Parathyroid adenoma (tissue), 2 donors: ENCODE data around the gene U2AF1L4.
A peak's percentile ranks its signal among the peaks of the same experiment; 100 is the strongest.

Source experiments
- H2AFZ ChIP-seq: fragments of 300-600 bp; sonication (generic); one replicate; pipeline ENCODE4 v1.7.0; 2017; ENCODE audit warnings: antibody characterized with exemption, mild to moderate bottlenecking
- H3K27ac ChIP-seq: fragments of 300-600 bp; sonication (generic); one replicate; pipeline ENCODE4 v1.7.0; 2017
- H3K27me3 ChIP-seq: fragments of 300-600 bp; sonication (generic); one replicate; pipeline ENCODE4 v1.7.0; 2017; ENCODE audit warnings: low read length; ENCODE audit not compliant: control insufficient read depth, insufficient read depth
- H3K36me3 ChIP-seq: fragments of 300-600 bp; sonication (generic); one replicate; pipeline ENCODE4 v1.7.0; 2017; ENCODE audit warnings: low read length; ENCODE audit not compliant: control insufficient read depth, insufficient read depth
- H3K4me1 ChIP-seq: fragments of 300-600 bp; sonication (generic); one replicate; pipeline ENCODE4 v1.7.0; 2017; ENCODE audit warnings: control low read depth
- H3K4me2 ChIP-seq: fragments of 300-600 bp; sonication (generic); one replicate; pipeline ENCODE4 v1.7.0; 2017; ENCODE audit warnings: low read length
- H3K4me3 ChIP-seq: fragments of 300-600 bp; sonication (generic); one replicate; pipeline ENCODE4 v1.7.0; 2017; ENCODE audit warnings: low read depth, low read length
- H3K79me2 ChIP-seq: fragments of 300-600 bp; sonication (generic); one replicate; pipeline ENCODE4 v1.7.0; 2017; ENCODE audit warnings: control low read depth
- H3K9ac ChIP-seq: fragments of 300-600 bp; sonication (generic); one replicate; pipeline ENCODE4 v1.7.0; 2017; ENCODE audit warnings: mild to moderate bottlenecking
- H3K9me3 ChIP-seq: fragments of 300-600 bp; sonication (generic); one replicate; pipeline ENCODE4 v1.7.0; 2017; ENCODE audit warnings: low read length; ENCODE audit not compliant: control insufficient read depth
- TF ChIP-seq, protein P1 (sequence below): fragments of 300-600 bp; sonication (generic); IDR thresholded peaks from one replicate; pipeline ENCODE4 v1.7.0; 2017; ENCODE audit warnings: antibody characterized with exemption, mild to moderate bottlenecking
- donor health status: primary hyperparathyroidism.

U2AF1L4 gene

DNA sequence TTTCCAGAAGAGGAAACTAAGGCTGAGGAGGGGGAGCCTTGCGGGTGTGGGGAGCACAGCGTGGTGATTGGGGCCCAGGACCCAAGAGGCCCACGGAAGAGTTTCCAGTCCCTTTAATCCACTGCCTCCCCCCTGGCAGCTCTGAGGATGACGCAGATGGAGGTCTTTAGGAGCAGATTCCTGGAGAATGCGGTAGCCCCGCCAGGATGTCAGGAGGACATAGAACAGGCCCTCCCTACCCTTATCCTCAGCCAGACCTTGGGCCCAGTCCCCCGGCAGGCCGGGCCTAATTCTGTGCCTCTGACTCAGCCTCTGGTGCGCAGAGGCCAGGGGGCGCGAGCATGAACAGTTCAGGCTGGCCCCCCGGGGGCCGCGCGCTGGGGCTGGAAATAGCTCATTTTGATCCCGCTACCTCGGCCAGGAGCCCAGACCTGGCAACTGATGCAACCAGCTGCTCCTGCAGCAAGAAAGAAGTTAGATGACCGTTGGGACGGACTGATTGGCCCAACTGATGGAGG is 12.1 kb upstream of the U2AF1L4 start:
- Histone ChIP-seq H3K4me2 (peak overlapping the region; percentile 70), H3K4me1 (peaks cover 10% of the 10 kb centered on the region), H3K27me3 (no peaks in the 10 kb centered on the region), H3K9ac (no peak overlapping the region), H2AFZ (peak overlapping the region; percentile 98), H3K9me3 (no peaks in the 10 kb centered on the region), H3K36me3 (no peaks in the 10 kb centered on the region), H3K4me3 (peak overlapping the region; percentile 98), H3K79me2 (peaks cover 12% of the 10 kb centered on the region), H3K27ac (peak overlapping the region; percentile 11)
- TF ChIP-seq, protein P1, sequence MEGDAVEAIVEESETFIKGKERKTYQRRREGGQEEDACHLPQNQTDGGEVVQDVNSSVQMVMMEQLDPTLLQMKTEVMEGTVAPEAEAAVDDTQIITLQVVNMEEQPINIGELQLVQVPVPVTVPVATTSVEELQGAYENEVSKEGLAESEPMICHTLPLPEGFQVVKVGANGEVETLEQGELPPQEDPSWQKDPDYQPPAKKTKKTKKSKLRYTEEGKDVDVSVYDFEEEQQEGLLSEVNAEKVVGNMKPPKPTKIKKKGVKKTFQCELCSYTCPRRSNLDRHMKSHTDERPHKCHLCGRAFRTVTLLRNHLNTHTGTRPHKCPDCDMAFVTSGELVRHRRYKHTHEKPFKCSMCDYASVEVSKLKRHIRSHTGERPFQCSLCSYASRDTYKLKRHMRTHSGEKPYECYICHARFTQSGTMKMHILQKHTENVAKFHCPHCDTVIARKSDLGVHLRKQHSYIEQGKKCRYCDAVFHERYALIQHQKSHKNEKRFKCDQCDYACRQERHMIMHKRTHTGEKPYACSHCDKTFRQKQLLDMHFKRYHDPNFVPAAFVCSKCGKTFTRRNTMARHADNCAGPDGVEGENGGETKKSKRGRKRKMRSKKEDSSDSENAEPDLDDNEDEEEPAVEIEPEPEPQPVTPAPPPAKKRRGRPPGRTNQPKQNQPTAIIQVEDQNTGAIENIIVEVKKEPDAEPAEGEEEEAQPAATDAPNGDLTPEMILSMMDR, result no peak

DNA sequence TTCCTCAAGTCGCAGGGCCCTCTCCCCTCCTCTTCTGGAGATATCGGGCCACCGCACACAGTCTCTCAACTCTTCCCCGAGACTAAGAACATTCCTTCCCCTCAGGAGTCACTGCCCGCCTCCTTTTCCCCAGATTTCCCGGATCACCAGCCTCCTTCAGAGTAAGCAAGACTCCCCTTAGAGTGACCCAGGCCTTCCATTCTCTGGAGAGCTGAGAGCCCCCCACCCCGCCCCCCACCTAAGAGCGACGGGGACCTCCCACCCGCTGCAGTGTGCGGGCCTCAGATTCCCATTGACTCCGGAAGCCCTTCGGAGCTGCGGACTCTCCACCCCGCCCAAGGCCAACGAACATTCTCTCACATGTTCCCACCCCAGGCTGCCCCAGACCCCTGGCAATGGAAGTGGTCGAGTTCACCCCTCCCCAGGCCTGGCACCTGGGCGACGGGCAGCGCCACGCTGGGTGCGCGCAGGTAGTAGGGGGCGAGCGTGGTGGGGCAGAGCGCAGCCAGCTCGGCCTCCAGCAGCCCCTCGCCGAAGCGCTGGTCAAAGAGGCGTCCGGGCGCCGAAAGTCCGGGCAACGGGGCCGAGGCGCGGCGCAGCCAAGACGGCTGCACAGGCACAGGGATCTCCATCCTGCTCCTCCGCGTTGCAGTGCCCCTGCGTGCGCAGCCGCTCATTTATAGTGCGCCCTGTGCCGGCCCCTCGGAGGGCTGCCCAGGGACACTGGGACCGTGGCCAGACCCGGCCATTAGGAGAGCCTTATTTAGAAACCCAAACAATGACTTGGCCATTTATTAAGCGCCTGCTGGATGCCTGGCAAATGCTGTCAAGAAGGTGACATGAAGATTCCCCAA is 11.4 kb upstream of the U2AF1L4 start, which contains the start of gene HSPB6:
Gene HSPB6, minus strand, starts transcription at position 653 of the 854 bp plus-strand sequence. Its CDS starts 21 bp downstream, at position 632.
- H3K4me1 ChIP-seq, result peaks cover 10% of the 10 kb centered on the region
- peak within 1 kb of the TSS; percentile 96 for H3K27ac ChIP-seq
- peak within 1 kb of the TSS; percentile 98 for H3K4me3 ChIP-seq
- H3K79me2 ChIP-seq, result peaks cover 12% of the 10 kb centered on the region
- H3K4me2 ChIP-seq, result peak within 1 kb of the TSS; percentile 70
- H3K9ac ChIP-seq, result no peak within 1 kb of the TSS
- TF ChIP-seq, protein P1, result no peak
- H3K27me3 ChIP-seq, result no peaks in the 10 kb centered on the region
- H3K9me3 ChIP-seq, result no peaks in the 10 kb centered on the region
- H2AFZ ChIP-seq, result peak within 1 kb of the TSS; percentile 98
- no peaks in the 10 kb centered on the region for H3K36me3 ChIP-seq

DNA sequence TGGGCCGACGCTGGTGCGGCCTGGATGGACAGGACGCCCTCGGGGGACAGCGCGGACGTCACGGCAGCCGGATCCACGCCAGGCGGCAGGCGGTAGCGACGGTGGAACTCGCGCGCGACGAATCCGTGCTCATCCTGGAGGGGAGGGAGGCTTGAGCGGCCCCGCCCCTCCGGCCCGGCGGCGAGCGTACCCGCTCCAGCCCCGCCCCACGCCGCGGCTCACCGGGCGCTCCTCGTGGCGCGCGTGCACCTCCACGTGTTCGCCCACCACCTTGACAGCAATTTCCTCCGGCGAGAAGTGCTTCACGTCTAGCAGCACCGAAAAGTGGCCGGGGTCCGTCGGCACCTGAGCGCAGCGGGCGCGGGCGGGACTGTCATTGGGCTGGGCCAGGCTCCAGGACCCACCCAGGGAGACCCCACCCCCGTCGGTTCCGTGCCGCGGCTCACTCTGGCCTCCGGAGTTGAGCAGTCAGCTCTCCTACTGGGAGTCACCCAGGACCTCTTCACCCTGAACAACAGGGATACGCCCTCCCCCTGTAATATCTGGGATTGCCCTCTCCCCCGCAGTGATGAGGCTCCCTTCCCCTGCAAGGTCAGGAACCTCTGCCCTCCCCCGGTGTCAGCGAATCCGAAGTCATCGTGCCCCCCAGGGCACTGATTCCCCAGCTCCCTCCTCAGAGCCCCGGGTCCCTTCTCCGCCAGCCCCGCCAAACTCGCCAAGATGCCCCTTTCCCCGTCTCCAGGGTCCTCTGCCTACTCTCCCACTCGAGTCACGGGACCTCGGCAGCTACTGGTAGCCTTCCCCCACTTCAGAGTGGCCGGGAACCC is 10.5 kb upstream of the U2AF1L4 start:
- H3K27me3 ChIP-seq, result no peaks in the 10 kb centered on the region
- no peaks in the 10 kb centered on the region for H3K9me3 ChIP-seq
- H2AFZ ChIP-seq, result no peak overlapping the region
- H3K79me2 ChIP-seq, result peaks cover 10% of the 10 kb centered on the region
- H3K36me3 ChIP-seq, result no peaks in the 10 kb centered on the region
- TF ChIP-seq, protein P1, result no peak
- no peak overlapping the region for H3K4me2 ChIP-seq
- peaks cover 10% of the 10 kb centered on the region for H3K4me1 ChIP-seq
- H3K9ac ChIP-seq, result no peak overlapping the region
- H3K4me3 ChIP-seq, result no peak overlapping the region
- H3K27ac ChIP-seq, result peak overlapping the region; percentile 11

DNA sequence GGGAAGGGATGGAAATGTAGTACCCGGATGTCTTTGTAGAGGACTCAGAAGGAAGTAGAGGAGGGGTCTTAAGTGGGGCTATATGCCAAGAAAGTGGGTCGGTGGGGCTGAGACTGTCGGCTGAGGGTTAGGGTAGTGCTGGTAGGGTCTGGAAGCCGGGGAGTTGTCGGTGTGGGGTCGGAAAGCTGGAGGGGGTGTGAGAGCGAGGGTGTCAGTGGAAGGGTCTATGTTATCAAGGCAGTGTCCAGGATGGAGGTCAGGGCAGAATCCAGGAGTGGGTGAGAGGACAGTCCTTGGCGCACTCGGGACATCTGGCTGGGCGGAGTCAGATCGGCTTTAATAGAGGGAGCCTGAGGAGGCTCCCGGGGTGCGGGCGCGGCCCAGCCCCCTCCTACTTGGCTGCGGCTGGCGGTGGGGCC is 9.9 kb upstream of the U2AF1L4 start:
- H3K27me3 ChIP-seq, result no peaks in the 10 kb centered on the region
- no peak overlapping the region for H3K9ac ChIP-seq
- no peak overlapping the region for H3K27ac ChIP-seq
- no peaks in the 10 kb centered on the region for H3K36me3 ChIP-seq
- H3K4me2 ChIP-seq, result no peak overlapping the region
- H2AFZ ChIP-seq, result no peak overlapping the region
- H3K4me3 ChIP-seq, result no peak overlapping the region
- peaks cover 10% of the 10 kb centered on the region for H3K4me1 ChIP-seq
- H3K79me2 ChIP-seq, result peaks cover 10% of the 10 kb centered on the region
- no peaks in the 10 kb centered on the region for H3K9me3 ChIP-seq
- TF ChIP-seq, protein P1, result no peak
